SK-N-MC (cell line): ENCODE results near the gene CETN2.
"Not testable (repeated sequence)": the region's sequence is repeated elsewhere in the genome, so short reads cannot be mapped to it uniquely, and the experiment has no call there.

Experiments used
- DNase-seq: peaks from one replicate; pipeline ENCODE4 v3.0.0-alpha.2; 2011; ENCODE audit warnings: low read depth, low spot score
- H3K27ac ChIP-seq: fragments of 200-600 bp; sonication (generic); 2 replicates; pipeline ENCODE4 v1.5.1; 2016; ENCODE audit warnings: mixed run types
- H3K36me3 ChIP-seq: fragments of 200-600 bp; sonication (generic); 2 replicates; pipeline ENCODE4 v1.6.1; 2017; ENCODE audit warnings: antibody characterized with exemption, low read length, mixed read lengths; ENCODE audit not compliant: insufficient read depth
- H3K4me3 ChIP-seq: fragments of 200-600 bp; sonication (generic); 2 replicates; pipeline ENCODE4 v1.5.1; 2016
- H3K9ac ChIP-seq: fragments of 200-600 bp; sonication (generic); 2 replicates; pipeline ENCODE4 v1.8.0; 2017; ENCODE audit warnings: mixed run types, mixed read lengths; ENCODE audit not compliant: insufficient read length
- H3K9me3 ChIP-seq: fragments of 200-600 bp; sonication (generic); 2 replicates; pipeline ENCODE4 v1.6.1; 2017; ENCODE audit warnings: low read depth, mild to moderate bottlenecking, antibody characterized with exemption, low read length, moderate library complexity, mixed read lengths
- EZH2 ChIP-seq: fragments of 200-600 bp; sonication (generic); IDR thresholded peaks from one replicate; pipeline ENCODE4 v1.6.1; 2017; ENCODE audit warnings: antibody characterized with exemption
- FOXP2 ChIP-seq: optimal IDR thresholded peaks from 2 replicates; pipeline ENCODE3; 2011; ENCODE audit warnings: mild to moderate bottlenecking, moderate library complexity; ENCODE audit not compliant: insufficient read depth; ENCODE audit errors: extremely low read length, control extremely low read depth
- POLR2AphosphoS5 ChIP-seq: IDR thresholded peaks from 2 replicates; pipeline ENCODE4 v1.6.1; 2012; ENCODE audit warnings: mild to moderate bottlenecking, low read depth, low read length, borderline replicate concordance

CETN2 gene

DNA sequence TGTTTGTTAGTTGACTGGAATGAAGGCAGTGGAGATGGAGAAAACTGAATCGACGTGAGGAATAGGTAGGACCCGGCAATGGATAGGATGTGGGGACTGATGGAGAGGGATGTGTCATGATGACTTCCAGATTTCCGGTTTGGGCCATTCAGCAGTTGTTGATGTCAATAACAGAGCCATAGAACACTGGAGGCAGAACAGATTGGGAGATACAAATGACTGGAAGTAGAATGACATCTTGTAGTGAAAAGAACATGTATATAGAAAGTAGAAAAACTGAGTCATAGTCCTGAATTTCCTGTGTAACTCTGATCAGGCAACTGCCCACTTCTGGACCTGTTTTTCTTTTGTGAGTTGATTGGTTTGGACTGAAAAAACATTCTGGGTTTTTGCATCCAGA is 24.5 kb downstream of the CETN2 start:
- Histone ChIP-seq H3K4me3 (no peak overlapping the region), H3K27ac (no peak overlapping the region), H3K9me3 (no peaks in the 10 kb centered on the region), H3K9ac (no peak overlapping the region), H3K36me3 (no peaks in the 10 kb centered on the region)
- TF ChIP-seq EZH2 (no peak), FOXP2 (no peak), POLR2AphosphoS5 (no peak)
- DNase-seq = no peak

GRCh38 chrX:152798945-152799344 is 31.6 kb downstream of the CETN2 start:
- no peak for TF ChIP-seq FOXP2
- TF ChIP-seq EZH2 = no peak
- TF ChIP-seq POLR2AphosphoS5 = no peak
- no peaks in the 10 kb centered on the region for H3K9me3 ChIP-seq
- H3K9ac ChIP-seq = no peak overlapping the region
- no peak overlapping the region for H3K4me3 ChIP-seq
- H3K36me3 ChIP-seq = no peaks in the 10 kb centered on the region
- no peak overlapping the region for H3K27ac ChIP-seq
- DNase-seq = no peak

- not testable (repeated sequence) for H3K27ac ChIP-seq, H3K36me3 ChIP-seq, DNase-seq, H3K9ac ChIP-seq, H3K4me3 ChIP-seq, H3K9me3 ChIP-seq
Measured at GRCh38 chrX:152787062-152787461, 43.5 kb downstream of the CETN2 start.
